Stimulated activated CD8-positive, alpha-beta memory T cell treated with anti-CD3 and anti-CD28 coated beads, Interleukin-12 subunit alpha, Interleukin-12 subunit beta, amount 100 ng/mL, for 4 hours (primary cell): ENCODE measurements around the gene PODNL1.
A peak's percentile ranks its signal among the peaks of the same experiment; 100 is the strongest.

Experiments used
- DNase-seq: peaks from one replicate; pipeline ENCODE4 v3.0.0-alpha.2; 2020; ENCODE audit warnings: low read depth

Gene PODNL1

GRCh38 chr19:13957051-13957450 lies 18.8 kb upstream of the PODNL1 start:
- DNase-seq, result no peak

DNA sequence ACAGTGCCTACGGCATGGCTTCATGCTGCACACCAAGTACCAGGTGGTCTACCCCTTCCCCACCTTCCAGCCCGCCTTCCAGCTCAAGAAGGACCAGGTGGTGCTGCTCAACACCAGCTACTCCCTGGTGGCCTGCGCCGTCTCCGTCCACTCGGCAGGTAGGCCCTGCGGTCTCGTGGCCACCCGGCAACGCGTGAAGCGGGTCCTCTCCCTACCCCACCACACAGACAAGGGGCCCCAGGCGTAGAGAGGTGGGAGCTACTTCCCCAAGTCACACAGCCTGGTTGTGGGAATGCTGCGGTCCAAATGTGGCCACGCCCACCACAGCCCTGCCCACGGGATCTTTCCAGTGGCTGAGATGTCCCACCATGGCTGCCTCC lies 18.1 kb upstream of the PODNL1 start:
- no peak for DNase-seq

DNA sequence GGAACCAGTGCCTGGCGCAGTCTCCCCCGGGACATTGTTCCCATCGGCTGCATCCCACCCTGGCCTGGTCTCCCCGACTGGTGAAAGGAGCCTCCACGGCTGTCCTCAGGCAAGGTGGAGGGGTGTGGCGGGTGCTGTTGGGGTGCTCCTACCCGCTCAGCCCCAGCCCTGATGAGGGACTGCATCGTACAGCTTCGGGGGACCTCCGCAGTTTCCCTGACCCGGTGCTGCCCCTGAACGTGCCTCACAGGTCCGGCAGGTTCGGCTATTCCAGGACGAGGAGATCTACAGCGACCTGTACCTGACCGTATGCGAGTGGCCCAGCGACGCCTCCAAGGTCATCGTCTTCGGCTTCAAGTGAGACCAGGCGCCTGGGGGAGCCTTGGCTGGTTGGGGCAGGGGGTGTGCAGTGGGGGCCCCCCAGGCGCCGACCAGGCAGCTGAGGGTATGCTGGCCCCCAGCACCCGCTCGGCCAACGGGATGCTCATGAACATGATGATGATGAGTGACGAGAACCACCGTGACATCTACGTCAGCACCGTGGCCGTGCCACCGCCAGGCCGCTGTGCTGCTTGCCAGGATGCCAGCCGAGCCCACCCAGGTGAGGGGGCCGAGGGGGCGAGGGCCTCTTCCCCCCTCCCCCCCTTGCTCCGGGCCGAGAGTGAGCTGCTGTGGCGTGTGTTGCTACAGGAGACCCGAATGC lies 17.6 kb upstream of the PODNL1 start:
- DNase-seq, result no peak

DNA sequence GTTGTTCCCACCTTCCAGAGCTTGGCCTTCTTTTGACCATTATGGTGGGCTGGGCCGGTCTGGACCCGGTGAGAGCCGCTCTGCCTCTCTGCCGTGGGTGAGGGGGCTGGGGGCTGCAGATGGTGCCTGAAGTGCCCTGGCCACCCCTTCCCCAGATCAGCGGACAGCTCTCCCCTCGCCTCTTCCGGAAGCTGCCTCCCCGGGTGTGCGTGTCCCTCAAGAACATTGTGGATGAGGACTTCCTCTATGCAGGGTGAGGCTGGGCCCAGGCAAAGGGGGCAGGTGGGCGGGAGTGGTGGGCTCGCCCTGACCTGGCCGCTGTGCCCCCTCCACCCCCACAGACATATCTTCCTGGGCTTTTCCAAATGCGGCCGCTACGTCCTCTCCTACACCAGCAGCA lies 16.0 kb upstream of the PODNL1 start:
- no peak for DNase-seq

- DNase-seq, result no peak
These were observed 14.8 kb upstream of the PODNL1 start for GRCh38 chr19:13952931-13953531.

GRCh38 chr19:13952154-13952930 lies 14.1 kb upstream of the PODNL1 start, which contains the start of gene DCAF15:
Gene DCAF15, plus strand, starts transcription at chr19:13952509. Its CDS starts 4 bp downstream, at chr19:13952513.
- peak; percentile 97 for DNase-seq

DNA sequence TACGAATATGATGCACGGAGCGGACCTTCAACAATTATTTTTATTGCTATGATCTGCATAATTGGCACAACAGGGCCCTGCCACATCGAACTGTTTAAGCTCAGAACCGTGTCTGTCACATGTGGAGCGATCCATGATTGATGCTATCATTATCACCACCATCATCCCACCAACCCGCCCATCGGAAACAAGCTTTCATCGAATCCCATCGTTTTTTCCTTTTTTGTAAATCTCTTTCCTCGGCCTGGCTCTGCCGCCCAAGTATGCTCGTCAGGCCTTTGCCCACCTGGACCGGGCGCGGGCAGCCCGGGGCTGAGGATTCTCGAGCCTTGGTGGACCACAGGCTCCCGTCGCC lies 13.6 kb upstream of the PODNL1 start:
- DNase-seq, result no peak

GRCh38 chr19:13951043-13951442 lies 12.8 kb upstream of the PODNL1 start:
- no peak for DNase-seq

- DNase-seq, result no peak
These were observed 8.2 kb upstream of the PODNL1 start for GRCh38 chr19:13946414-13946813.

DNA sequence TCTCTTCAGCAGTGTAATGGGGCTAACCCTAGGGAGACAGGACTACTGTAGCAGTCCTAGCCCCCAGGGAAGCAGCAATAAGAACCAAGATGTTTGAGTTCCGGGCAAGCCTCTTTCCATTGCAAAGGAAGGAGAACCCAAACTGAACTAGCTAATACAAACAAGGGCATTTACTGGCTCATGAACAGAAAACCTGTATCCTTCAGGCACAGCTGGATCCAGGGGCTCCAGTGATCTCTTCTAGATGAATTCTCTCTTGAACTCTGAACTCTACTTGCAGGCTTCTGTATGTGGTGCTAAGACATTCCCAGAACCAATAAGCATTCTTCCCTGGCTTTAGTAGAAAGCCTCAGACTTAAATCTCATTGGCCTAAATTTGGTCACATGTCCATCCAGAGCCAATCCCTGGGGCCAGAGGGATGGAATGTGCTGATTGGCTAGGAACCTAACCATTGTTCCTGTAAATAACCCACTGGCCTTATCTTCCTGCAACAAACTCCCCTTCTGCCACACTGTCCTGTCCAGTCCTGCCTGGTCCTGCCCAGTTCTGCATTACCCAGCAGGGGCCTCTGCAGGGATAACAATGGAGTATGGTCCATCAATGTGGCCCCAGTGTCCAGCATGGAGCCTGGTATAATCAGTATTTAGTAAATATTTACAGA lies 3.9 kb upstream of the PODNL1 start:
- DNase-seq, result no peak

GRCh38 chr19:13937479-13938300 lies 527 bp downstream of the PODNL1 start:
- DNase-seq, result no peak

GRCh38 chr19:13935765-13936510 lies 2.3 kb downstream of the PODNL1 start:
- no peak for DNase-seq

DNA sequence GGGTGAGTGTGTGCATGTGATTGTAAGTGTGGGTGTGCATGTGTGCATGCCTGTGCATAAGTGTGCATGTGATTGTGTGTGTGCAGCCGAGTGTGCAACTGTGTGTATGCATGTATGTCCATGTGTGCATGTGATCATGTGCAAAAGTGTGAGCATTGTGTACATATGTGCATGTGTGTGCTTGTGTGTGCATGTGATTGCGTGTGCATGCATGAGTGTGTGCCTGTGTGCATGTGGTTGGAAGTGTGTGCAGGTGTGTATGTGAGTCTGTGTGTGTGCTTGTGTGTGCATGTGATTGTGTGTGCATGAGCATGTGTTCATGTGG lies 3.5 kb downstream of the PODNL1 start:
- no peak for DNase-seq

DNA sequence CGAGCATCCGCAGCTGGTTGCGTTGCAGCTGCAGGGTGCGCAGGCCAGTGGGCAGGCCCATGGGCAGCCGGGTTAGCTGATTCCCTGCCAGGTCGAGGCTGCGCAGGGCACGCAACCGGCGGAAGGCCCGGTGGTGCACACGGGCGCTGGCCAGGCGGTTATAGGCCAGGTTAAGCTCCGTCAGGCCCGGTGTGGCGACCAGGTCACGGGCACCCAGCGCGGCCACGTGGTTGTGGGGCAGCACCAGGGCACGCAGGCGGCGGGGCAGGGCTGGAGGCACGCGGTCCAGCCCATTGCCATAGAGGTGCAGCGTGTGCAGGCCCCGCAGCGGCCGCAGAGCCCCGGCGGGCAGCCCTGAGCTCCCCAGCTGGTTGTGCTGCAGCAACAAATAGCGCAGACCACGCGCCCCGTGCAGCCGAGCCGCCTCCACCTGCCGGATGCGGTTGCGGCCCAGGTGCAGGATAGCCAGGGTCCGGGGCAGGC lies 5.3 kb downstream of the PODNL1 start:
- no peak for DNase-seq

DNA sequence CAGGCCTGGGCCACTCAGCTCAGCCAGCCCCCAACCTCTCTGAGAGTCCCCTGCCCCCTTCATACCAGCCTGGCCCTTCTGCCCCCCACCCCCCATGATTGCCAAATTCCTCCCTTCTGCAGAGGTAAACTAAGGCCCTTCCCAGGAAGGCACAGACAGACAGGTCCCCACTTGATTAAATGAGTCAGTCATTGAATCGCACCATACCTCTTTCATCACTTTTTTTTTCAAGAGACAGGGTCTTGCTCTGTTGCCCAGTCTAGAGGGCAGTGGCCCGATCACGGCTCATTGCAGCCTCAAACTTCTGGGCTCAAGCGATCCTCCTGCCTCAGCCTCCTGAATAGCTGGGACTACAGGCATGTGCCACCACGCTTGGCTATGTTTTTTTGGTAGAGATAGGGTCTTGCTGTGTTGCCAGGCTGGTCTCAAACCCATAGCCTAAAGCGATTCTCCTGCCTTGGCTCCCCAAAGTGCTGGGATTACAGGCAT lies 6.0 kb downstream of the PODNL1 start:
- DNase-seq, result no peak

DNA sequence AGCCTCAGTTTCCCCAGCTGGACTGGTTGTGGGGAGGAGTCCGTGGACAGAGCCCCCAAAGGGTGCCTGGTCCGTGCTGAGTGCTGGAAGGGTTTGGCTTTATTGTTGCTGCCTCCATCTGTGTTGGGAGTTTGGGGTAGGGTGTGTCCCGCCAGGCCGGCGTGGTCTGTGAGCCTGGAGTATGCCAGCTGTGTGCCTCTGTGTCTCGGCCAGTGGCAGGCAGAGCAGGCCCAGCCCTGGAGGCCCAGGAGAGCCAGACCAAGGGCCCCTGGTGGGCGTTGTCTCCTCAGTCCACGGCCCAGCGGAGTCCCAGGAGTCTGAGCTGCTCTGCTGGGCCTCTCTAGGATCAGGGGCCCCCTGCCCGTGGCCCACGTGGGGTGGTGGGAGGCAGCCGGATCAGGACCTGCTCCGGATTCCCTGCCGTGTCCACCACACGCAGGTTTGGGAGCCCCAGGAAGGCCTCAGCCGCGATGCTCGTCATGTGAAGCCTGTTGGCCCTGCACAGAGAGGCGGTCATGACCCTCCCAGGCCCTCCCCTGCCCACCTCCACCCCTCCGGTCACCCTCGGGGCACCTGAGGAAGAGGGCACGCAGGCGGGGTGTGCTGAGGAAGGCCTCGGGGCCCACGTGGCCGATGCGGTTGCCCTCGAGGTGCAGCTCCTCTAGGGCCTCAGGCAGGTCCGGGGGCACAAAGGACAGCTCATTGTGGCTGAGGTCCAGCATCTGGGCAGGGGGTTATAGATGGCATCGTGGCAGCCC lies 6.6 kb downstream of the PODNL1 start:
- DNase-seq, result no peak

DNA sequence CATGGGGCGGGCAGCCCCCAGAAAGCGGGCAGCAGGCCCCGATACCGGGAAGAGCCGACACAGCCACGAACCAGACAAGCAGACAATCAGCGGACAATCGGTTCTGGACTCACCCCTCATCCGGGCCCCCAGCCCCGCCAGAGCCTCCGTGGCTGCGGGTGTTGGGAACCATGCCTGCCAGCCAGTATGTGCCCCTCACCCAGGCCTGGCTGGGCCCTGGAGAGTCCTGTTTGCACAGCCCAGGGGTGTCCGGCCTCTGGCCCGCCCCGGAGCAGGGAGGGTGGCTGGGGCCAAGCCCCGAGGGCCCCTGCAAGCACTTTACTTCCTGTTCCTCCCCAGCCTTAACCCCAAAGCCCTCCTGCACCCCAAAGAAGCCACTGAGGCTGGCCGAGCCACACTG lies 7.8 kb downstream of the PODNL1 start:
- no peak for DNase-seq

DNA sequence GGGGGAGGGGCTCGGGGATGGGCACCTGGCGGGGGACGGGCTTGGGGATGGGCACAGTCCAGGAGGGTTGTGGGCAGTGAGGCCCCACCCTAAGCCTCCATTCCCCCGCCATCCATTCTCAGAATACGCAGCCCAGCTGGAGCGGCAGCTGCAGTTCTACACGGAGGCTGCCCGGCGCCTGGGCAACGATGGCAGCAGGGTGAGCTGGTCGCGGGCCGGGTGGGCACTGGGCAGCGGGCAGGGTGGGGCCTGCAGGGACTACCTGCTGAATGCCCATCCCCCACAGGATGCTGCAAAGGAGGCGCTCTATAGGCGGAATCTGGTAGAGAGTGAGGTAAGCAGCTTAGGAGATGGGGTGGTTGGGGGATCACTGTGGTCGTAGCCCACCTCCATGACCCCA lies 8.3 kb downstream of the PODNL1 start:
- no peak for DNase-seq

DNA sequence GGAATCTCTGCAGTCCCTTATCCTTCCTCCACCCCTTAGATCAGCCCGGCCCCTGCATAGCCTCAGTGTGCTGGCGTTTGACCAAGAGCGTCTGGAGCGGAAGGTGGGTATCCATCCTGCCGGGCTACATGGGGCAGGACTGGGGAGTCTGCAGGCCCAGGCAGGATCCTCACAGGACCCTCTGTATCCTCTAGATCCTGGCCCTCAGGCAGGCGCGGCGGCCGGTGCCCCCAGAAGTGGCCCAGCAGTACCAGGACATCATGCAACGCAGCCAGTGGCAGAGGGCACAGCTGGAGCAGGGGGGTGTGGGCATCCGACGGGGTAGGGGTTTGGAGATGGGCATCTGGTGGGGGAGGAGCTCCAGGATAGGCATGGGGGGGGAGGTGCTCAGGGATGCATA lies 8.9 kb downstream of the PODNL1 start:
- DNase-seq, result no peak

DNA sequence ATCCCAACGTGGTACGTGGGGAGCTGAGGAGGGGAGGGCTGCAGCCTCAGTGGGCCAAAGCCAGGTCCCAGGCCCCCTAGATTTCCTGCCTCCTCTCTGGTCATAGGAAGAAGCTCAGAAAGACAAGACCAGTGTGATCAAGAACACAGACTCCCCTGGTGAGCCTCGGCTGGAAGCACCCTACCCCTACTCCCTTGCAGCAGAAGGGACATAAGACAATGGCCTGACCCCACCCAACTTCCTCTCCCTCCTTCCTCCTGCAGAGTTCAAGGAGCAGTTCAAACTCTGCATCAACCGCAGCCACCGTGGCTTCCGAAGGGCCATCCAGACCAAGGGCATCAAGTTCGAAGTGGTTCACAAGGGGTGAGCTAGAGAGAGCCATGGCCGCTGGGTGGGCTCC lies 11.5 kb downstream of the PODNL1 start:
- DNase-seq, result no peak
